ENCODE data around the gene FAHD1.
"Not testable (repeated sequence)": the region's sequence is repeated elsewhere in the genome, so short reads cannot be mapped to it uniquely, and the experiment has no call there.

FAHD1 gene

DNA sequence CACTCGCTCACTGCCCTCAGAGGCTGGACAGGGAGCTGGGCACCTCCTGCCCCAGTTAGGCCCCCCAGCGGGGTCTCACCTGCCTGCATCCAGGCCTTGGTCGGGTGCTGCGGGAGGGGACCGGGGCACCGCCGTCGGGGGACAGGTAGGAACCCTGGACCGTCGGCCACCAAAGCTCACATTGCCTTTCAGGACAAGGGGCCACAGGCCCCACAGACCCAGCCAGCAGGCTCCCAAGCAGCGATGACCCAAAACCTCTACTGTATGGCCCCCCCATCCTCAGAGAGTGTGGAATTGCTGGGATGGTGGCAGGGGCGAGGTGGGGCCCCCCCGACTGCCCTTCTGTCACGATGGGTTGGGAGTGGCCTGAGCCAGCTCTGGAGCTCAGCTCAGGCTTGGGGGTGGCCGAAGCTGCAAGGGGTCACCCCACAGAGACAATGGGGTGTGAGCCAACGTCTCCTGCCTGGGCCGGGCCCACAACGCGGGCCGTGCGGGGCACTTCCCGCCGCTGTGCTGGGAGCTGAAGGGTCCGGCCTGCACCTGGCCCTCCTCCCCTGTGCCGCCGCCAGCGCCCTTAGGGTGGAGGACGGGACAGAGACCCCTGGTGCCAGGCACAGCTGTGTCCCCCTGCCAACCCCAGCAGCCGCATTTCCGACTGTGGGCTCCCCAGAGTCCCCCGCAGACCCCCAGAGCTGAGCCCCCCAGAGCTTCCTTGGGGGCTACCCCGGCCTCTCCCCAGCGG lies 34.0 kb upstream of the FAHD1 start:
- Histone ChIP-seq H4K20me1 (peaks cover 0 to 66% (median 36%) of the 10 kb centered on the region in 11 experiments; a peak in 18 of 22 replicates), H3K36me3 (peaks cover 16 to 50% (median 43%) of the 10 kb centered on the region in 11 experiments), H3K4me1 (no peaks in the 10 kb centered on the region), H3K27me3 (no peaks in the 10 kb centered on the region), H3K9me3 (replicated peaks in 1 of 11) (peaks cover 8 to 16% (median 11%) of the 10 kb centered on the region in 11 experiments), H3K4me3 (no peak overlapping the region), H3K4me2 (no peak overlapping the region), H3K27ac (no peak overlapping the region), H3K9ac (no peak overlapping the region)
- TF ChIP-seq Cebpa-rat (IDR thresholded peaks at IDR 0.05): no peak

GRCh38 chr16:1793578-1794220 lies 33.3 kb upstream of the FAHD1 start, which contains the start of gene IGFALS:
IGFALS (minus strand) TSS chr16:1793705; CDS start chr16:1793652, 53 bp downstream.
- TF ChIP-seq Cebpa-rat (IDR thresholded peaks at IDR 0.05): no peak
- Histone ChIP-seq H4K20me1 (peaks cover 0 to 59% (median 29%) of the 10 kb centered on the region in 11 experiments; a peak in 17 of 22 replicates), H3K27ac (no peak within 1 kb of the TSS), H3K9me3 (replicated peaks in 1 of 11) (peaks cover 15 to 23% (median 17%) of the 10 kb centered on the region in 11 experiments), H3K9ac (no peak within 1 kb of the TSS), H3K36me3 (peaks cover 10 to 50% (median 41%) of the 10 kb centered on the region in 11 experiments), H3K27me3 (no peaks in the 10 kb centered on the region), H3K4me1 (no peaks in the 10 kb centered on the region), H3K4me2 (no peak within 1 kb of the TSS), H3K4me3 (no peak within 1 kb of the TSS)

- Histone ChIP-seq H3K27ac (no peak overlapping the region), H4K20me1 (peaks cover 0 to 53% (median 22%) of the 10 kb centered on the region in 11 experiments; a peak in 16 of 22 replicates), H3K4me3 (no peak overlapping the region), H3K36me3 (peaks cover 4 to 50% (median 38%) of the 10 kb centered on the region in 11 experiments; a peak in 20 of 22 replicates), H3K4me1 (no peaks in the 10 kb centered on the region), H3K9me3 (replicated peaks in 1 of 11) (peaks cover 22 to 30% (median 24%) of the 10 kb centered on the region in 11 experiments), H3K9ac (no peak overlapping the region), H3K4me2 (no peak overlapping the region), H3K27me3 (no peaks in the 10 kb centered on the region)
- no peak for TF ChIP-seq Cebpa-rat (IDR thresholded peaks at IDR 0.05)
These were observed 32.7 kb upstream of the FAHD1 start for GRCh38 chr16:1794221-1794871.

GRCh38 chr16:1794908-1795666 lies 31.9 kb upstream of the FAHD1 start:
- peaks cover 29 to 37% (median 31%) of the 10 kb centered on the region in 11 experiments for H3K9me3 ChIP-seq (replicated peaks in 1 of 11)
- H3K36me3 ChIP-seq: peaks cover 0 to 47% (median 30%) of the 10 kb centered on the region in 11 experiments; a peak in 18 of 22 replicates
- no peak for TF ChIP-seq Cebpa-rat (IDR thresholded peaks at IDR 0.05)
- H3K27me3 ChIP-seq: no peaks in the 10 kb centered on the region
- H3K4me1 ChIP-seq: no peaks in the 10 kb centered on the region
- no peak overlapping the region for H3K4me3 ChIP-seq
- H3K27ac ChIP-seq: no peak overlapping the region
- peaks cover 0 to 45% (median 16%) of the 10 kb centered on the region in 11 experiments; a peak in 15 of 22 replicates for H4K20me1 ChIP-seq
- no peak overlapping the region for H3K4me2 ChIP-seq
- no peak overlapping the region for H3K9ac ChIP-seq

DNA sequence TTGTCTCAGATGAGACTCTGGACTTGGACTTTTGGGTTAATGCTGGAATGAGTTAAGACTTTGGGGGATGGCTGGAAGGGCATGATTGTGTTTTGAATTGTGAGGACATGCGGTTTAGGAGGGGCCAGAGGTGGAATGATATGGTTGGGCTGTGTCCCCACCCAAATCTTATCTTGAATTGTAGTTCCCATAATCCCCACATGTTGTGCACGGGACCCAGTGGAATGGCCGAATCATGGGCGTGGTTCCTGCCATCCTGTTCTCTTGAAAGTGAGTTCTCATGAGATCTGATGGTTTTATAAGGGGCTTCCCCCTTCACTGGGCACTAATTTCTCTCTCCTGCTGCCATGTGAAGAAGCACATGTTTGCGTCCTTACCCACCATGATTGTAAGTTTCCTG lies 27.7 kb upstream of the FAHD1 start:
- not testable (repeated sequence) for H3K27ac ChIP-seq, H3K4me3 ChIP-seq, H3K9ac ChIP-seq, H3K4me2 ChIP-seq, H4K20me1 ChIP-seq, H3K4me1 ChIP-seq, H3K27me3 ChIP-seq
- Histone ChIP-seq H3K9me3 (replicated peaks in 1 of 11) (peaks cover 29 to 39% (median 33%) of the 10 kb centered on the region in 11 experiments), H3K36me3 (peaks cover 0 to 26% (median 8%) of the 10 kb centered on the region in 11 experiments; a peak in 10 of 22 replicates)

DNA sequence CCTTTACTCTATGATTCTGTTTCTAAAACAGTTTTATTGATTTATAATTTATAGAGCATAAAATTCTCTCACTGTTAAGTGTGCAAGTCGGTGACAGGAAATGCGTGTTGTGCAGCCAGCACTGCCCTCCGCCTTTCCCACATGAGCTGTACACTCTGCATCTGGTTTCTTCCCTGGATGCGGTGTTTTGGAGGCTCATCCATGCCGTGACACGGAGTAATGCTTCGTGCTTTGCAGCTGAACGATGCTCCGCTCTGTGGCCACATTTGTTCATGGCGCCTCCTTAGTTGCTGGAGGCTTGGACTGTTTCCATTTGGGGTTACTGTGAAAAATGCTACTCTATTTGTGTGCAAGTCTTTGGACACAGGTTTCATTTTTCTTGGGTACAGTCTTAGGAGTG lies 26.3 kb upstream of the FAHD1 start:
- Histone ChIP-seq H3K9me3 (replicated peaks in 1 of 11) (peaks cover 29 to 39% (median 33%) of the 10 kb centered on the region in 11 experiments), H4K20me1 (no peaks in the 10 kb centered on the region), H3K36me3 (peaks cover 0 to 30% (median 12%) of the 10 kb centered on the region in 11 experiments; a peak in 14 of 22 replicates), H3K27ac (no peak overlapping the region), H3K9ac (no peak overlapping the region), H3K4me1 (peaks cover 0 to 11% (median 3%) of the 10 kb centered on the region in 10 experiments; a peak in 8 of 20 replicates), H3K4me2 (no peak overlapping the region), H3K4me3 (no peak overlapping the region), H3K27me3 (no peaks in the 10 kb centered on the region)
- TF ChIP-seq Cebpa-rat (IDR thresholded peaks at IDR 0.05): no peak

DNA sequence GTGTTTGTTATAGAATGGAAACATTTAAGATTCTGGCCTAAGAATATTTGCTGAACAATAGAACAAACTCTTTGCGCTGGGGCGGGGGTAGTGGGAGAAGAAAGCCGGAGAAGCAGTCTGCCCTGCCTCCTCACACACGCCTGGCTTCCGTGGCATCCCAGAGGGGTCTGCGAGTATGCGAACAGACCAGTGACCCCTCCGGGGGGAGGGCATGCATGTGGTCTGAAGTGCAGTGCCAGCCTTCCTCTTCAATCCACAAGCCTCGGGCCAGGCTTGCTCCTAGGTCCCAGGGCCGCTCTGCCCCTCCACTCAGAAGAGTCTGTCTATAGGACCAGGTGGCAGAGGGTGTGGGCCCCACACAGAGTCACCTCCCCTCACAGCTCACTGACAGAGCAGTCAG lies 19.4 kb upstream of the FAHD1 start:
- Histone ChIP-seq H3K36me3 (peaks cover 31 to 72% (median 50%) of the 10 kb centered on the region in 11 experiments), H3K27ac (no peak overlapping the region), H3K9me3 (replicated peaks in 1 of 11) (no peaks in the 10 kb centered on the region), H3K4me2 (no peak overlapping the region), H3K4me1 (peaks cover 0 to 16% (median 6%) of the 10 kb centered on the region in 10 experiments; a peak in 17 of 20 replicates), H3K4me3 (no peak overlapping the region), H4K20me1 (peaks cover 0 to 15% (median 0%) of the 10 kb centered on the region in 11 experiments; a peak in 4 of 22 replicates), H3K9ac (no peak overlapping the region), H3K27me3 (no peaks in the 10 kb centered on the region)
- TF ChIP-seq Cebpa-rat (IDR thresholded peaks at IDR 0.05): no peak

DNA sequence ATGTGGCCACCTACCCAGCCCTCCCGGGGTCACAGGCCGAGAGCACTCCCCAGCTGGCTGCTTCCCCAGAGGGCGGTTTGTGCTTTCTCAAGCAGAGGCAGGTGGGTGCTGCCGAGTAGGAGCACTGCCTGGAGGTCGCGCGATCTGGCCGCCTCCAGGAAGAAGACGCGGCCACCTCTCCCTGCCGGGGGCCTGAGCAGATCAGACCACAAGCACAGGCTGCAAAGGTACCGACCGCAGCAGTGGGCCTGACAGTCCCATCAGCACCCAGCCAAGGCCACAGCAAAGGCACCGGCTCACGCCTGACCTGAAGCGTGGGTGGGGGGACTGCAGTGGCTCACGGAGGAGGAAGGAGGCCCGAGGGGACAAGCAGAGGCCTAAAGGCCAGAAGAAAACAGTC lies 18.3 kb upstream of the FAHD1 start:
- Histone ChIP-seq H3K9me3 (replicated peaks in 1 of 11) (no peaks in the 10 kb centered on the region), H3K9ac (no peak overlapping the region), H4K20me1 (peaks cover 0 to 26% (median 5%) of the 10 kb centered on the region in 11 experiments; a peak in 4 of 22 replicates), H3K27ac (no peak overlapping the region), H3K4me3 (no peak overlapping the region), H3K27me3 (no peaks in the 10 kb centered on the region), H3K36me3 (peaks cover 31 to 75% (median 50%) of the 10 kb centered on the region in 11 experiments), H3K4me1 (peaks cover 5 to 22% (median 13%) of the 10 kb centered on the region in 10 experiments; a peak in 19 of 20 replicates), H3K4me2 (no peak overlapping the region)
- TF ChIP-seq Cebpa-rat (IDR thresholded peaks at IDR 0.05): no peak
